WTC11 (cell line): ENCODE results near the gene PSMB2.

ENCODE experiments used
- CREB1 ChIP-seq: sonication (generic); formaldehyde crosslinking; IDR thresholded peaks from 2 replicates; pipeline ENCODE4 v1.8.0; 2023; ENCODE audit warnings: mild to moderate bottlenecking, missing genetic modification reagents
- CREM ChIP-seq: sonication (generic); formaldehyde crosslinking; IDR thresholded peaks from 2 replicates; pipeline ENCODE4 v1.8.1; 2022; ENCODE audit warnings: mild to moderate bottlenecking, missing genetic modification reagents, moderate library complexity
- ESRRA ChIP-seq: sonication (generic); formaldehyde crosslinking; IDR thresholded peaks from 2 replicates; pipeline ENCODE4 v1.8.1; 2022; ENCODE audit warnings: mild to moderate bottlenecking, missing genetic modification reagents, borderline replicate concordance
- FOXP1 ChIP-seq: sonication (generic); formaldehyde crosslinking; IDR thresholded peaks from 2 replicates; pipeline ENCODE4 v1.8.0; 2022; ENCODE audit warnings: missing genetic modification reagents, mild to moderate bottlenecking, moderate library complexity, borderline replicate concordance
- NR1H2 ChIP-seq: sonication (generic); formaldehyde crosslinking; IDR thresholded peaks from 2 replicates; pipeline ENCODE4 v1.9.0; 2021; ENCODE audit warnings: mild to moderate bottlenecking, moderate library complexity, missing genetic modification reagents
- TF ChIP-seq, protein P1 (sequence below): sonication (generic); formaldehyde crosslinking; IDR thresholded peaks from 2 replicates; pipeline ENCODE4 v1.8.1; 2022; ENCODE audit warnings: low read depth, mild to moderate bottlenecking, moderate library complexity, missing genetic modification reagents, borderline replicate concordance
- TF ChIP-seq, protein P2 (sequence below): fragments of 200-600 bp; IDR thresholded peaks from 2 replicates; pipeline ENCODE4 v1.8.0; 2022; ENCODE audit warnings: antibody characterized with exemption
- TF ChIP-seq, protein P3 (sequence below): fragments of 250-450 bp; sonication (Bioruptor Pico); IDR thresholded peaks from 2 replicates; pipeline ENCODE4 v1.9.0; 2021; ENCODE audit warnings: mild to moderate bottlenecking
- TF ChIP-seq, protein P4 (sequence below): sonication (generic); formaldehyde crosslinking; IDR thresholded peaks from 2 replicates; pipeline ENCODE4 v1.8.1; 2023; ENCODE audit warnings: mild to moderate bottlenecking, missing genetic modification reagents, moderate library complexity
- TF ChIP-seq, protein P5 (sequence below): sonication (generic); formaldehyde crosslinking; IDR thresholded peaks from 2 replicates; pipeline ENCODE4 v1.8.1; 2022; ENCODE audit warnings: missing genetic modification reagents, borderline replicate concordance
- TF ChIP-seq, protein P6 (sequence below): sonication (generic); formaldehyde crosslinking; IDR thresholded peaks from 2 replicates; pipeline ENCODE4 v1.8.1; 2023; ENCODE audit warnings: mild to moderate bottlenecking, missing genetic modification reagents

DNA sequence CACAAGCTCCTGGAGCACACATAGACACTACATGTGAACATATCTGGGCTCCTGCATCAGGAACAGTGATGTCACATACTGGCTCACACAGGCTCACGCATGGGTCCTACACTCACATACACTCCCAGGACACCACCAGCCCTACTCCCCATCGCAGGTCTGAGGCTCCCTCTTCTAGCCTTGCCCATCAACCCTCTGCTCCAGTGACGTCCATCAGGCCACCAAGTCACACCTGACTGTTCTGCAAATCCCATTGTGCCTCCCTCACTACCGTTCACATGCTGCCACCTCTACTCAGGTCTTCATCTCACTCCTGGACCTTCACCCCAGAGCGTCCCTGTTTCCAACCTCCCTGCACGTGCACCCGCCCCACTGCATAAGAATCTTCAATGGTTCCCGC lies 50.1 kb downstream of the PSMB2 start:
- TF ChIP-seq, protein P1, sequence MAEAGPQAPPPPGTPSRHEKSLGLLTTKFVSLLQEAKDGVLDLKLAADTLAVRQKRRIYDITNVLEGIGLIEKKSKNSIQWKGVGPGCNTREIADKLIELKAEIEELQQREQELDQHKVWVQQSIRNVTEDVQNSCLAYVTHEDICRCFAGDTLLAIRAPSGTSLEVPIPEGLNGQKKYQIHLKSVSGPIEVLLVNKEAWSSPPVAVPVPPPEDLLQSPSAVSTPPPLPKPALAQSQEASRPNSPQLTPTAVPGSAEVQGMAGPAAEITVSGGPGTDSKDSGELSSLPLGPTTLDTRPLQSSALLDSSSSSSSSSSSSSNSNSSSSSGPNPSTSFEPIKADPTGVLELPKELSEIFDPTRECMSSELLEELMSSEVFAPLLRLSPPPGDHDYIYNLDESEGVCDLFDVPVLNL (CRISPR knock-in tag), result no peak
- TF ChIP-seq FOXP1 (CRISPR knock-in tag) (no peak), ESRRA (CRISPR knock-in tag) (no peak), CREM (CRISPR knock-in tag) (no peak), NR1H2 (no peak), CREB1 (CRISPR knock-in tag) (no peak)
- TF ChIP-seq, protein P2, sequence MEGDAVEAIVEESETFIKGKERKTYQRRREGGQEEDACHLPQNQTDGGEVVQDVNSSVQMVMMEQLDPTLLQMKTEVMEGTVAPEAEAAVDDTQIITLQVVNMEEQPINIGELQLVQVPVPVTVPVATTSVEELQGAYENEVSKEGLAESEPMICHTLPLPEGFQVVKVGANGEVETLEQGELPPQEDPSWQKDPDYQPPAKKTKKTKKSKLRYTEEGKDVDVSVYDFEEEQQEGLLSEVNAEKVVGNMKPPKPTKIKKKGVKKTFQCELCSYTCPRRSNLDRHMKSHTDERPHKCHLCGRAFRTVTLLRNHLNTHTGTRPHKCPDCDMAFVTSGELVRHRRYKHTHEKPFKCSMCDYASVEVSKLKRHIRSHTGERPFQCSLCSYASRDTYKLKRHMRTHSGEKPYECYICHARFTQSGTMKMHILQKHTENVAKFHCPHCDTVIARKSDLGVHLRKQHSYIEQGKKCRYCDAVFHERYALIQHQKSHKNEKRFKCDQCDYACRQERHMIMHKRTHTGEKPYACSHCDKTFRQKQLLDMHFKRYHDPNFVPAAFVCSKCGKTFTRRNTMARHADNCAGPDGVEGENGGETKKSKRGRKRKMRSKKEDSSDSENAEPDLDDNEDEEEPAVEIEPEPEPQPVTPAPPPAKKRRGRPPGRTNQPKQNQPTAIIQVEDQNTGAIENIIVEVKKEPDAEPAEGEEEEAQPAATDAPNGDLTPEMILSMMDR, result no peak
- TF ChIP-seq, protein P3, sequence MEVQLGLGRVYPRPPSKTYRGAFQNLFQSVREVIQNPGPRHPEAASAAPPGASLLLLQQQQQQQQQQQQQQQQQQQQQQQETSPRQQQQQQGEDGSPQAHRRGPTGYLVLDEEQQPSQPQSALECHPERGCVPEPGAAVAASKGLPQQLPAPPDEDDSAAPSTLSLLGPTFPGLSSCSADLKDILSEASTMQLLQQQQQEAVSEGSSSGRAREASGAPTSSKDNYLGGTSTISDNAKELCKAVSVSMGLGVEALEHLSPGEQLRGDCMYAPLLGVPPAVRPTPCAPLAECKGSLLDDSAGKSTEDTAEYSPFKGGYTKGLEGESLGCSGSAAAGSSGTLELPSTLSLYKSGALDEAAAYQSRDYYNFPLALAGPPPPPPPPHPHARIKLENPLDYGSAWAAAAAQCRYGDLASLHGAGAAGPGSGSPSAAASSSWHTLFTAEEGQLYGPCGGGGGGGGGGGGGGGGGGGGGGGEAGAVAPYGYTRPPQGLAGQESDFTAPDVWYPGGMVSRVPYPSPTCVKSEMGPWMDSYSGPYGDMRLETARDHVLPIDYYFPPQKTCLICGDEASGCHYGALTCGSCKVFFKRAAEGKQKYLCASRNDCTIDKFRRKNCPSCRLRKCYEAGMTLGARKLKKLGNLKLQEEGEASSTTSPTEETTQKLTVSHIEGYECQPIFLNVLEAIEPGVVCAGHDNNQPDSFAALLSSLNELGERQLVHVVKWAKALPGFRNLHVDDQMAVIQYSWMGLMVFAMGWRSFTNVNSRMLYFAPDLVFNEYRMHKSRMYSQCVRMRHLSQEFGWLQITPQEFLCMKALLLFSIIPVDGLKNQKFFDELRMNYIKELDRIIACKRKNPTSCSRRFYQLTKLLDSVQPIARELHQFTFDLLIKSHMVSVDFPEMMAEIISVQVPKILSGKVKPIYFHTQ (CRISPR knock-in tag), result no peak
- TF ChIP-seq, protein P4, sequence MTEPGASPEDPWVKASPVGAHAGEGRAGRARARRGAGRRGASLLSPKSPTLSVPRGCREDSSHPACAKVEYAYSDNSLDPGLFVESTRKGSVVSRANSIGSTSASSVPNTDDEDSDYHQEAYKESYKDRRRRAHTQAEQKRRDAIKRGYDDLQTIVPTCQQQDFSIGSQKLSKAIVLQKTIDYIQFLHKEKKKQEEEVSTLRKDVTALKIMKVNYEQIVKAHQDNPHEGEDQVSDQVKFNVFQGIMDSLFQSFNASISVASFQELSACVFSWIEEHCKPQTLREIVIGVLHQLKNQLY (CRISPR knock-in tag), result no peak
- TF ChIP-seq, protein P5, sequence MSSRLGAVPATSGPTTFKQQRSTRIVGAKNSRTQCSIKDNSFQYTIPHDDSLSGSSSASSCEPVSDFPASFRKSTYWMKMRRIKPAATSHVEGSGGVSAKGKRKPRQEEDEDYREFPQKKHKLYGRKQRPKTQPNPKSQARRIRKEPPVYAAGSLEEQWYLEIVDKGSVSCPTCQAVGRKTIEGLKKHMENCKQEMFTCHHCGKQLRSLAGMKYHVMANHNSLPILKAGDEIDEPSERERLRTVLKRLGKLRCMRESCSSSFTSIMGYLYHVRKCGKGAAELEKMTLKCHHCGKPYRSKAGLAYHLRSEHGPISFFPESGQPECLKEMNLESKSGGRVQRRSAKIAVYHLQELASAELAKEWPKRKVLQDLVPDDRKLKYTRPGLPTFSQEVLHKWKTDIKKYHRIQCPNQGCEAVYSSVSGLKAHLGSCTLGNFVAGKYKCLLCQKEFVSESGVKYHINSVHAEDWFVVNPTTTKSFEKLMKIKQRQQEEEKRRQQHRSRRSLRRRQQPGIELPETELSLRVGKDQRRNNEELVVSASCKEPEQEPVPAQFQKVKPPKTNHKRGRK (CRISPR knock-in tag), result no peak
- TF ChIP-seq, protein P6, sequence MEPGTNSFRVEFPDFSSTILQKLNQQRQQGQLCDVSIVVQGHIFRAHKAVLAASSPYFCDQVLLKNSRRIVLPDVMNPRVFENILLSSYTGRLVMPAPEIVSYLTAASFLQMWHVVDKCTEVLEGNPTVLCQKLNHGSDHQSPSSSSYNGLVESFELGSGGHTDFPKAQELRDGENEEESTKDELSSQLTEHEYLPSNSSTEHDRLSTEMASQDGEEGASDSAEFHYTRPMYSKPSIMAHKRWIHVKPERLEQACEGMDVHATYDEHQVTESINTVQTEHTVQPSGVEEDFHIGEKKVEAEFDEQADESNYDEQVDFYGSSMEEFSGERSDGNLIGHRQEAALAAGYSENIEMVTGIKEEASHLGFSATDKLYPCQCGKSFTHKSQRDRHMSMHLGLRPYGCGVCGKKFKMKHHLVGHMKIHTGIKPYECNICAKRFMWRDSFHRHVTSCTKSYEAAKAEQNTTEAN (CRISPR knock-in tag), result no peak
